HepG2 (cell line): ENCODE measurements around the gene EPN3. TPM values are rescaled to one million over a fixed set of nuclear protein-coding genes. Genes with fewer than 3 reads are reported as not detected.

ENCODE experiments used
- ATAC-seq: fragments of 200-7000 bp; cut with Tn5 transposase; 3 replicates; pipeline ENCODE4 v1.9.1; 2020; ENCODE audit warnings: mild to moderate bottlenecking, moderate library complexity
- BruUV-seq: library from RNA; stranded (reverse); fragments of 400-500 nt; replicated peaks from 2 replicates; lab custom pipeline; 2021; lab: Mats Ljungman, UMichigan
- CTCF ChIA-PET: fragments of 300-600 bp; formaldehyde crosslinking; extraction: SDS; loops from one replicate; lab custom pipeline; 2021; ENCODE audit warnings: low total read pairs, inconsistent platforms, low intra/inter-chr PET ratio; lab: Yijun Ruan, JAX
- POLR2A ChIA-PET: fragments of 350-600 bp; sonication (Branson Sonifier 250); formaldehyde crosslinking; loops from one replicate; lab custom pipeline; 2020; ENCODE audit warnings: antibody characterized with exemption, inconsistent platforms; lab: Yijun Ruan, JAX
- DNase-seq: peaks from one replicate; pipeline ENCODE4 v3.0.0-alpha.2; 2015; ENCODE audit warnings: low spot score
- FAIRE-seq: peaks from 3 replicates; lab custom pipeline; 2011; peaks lifted over from hg19 to GRCh38; lab: Jason Lieb, UNC
- H2AFZ ChIP-seq: one replicate; pipeline ENCODE4 v1.6.1; 2011; ENCODE audit warnings: low read length, inconsistent platforms
- H3K27ac ChIP-seq: fragments of 300-600 bp; 3 replicates; pipeline ENCODE4 v1.8.0; 2011; ENCODE audit warnings: mixed run types, mild to moderate bottlenecking, mixed read lengths, low read length, inconsistent platforms; ENCODE audit not compliant: insufficient read depth; ENCODE audit errors: extremely low read length
- H3K27me3 ChIP-seq, 2 experiments: fragments of 200-600 bp in 1 of 2; 2 replicates in 1 of 2; 3 replicates in 1 of 2; pipeline versions ENCODE4 v1.6.0 to v1.8.0; 2011; ENCODE audit warnings: low read length in 2 of 2, mild to moderate bottlenecking in 2 of 2, moderate library complexity in 2 of 2, inconsistent platforms in 1 of 2; ENCODE audit not compliant: insufficient read depth in 2 of 2, control insufficient read depth in 1 of 2
- H3K36me3 ChIP-seq, 2 experiments: fragments of 200-600 bp in 1 of 2; replicated peaks in 1 of 2; 2 replicates in 1 of 2; 3 replicates in 1 of 2; pipeline versions ENCODE4 v1.5.1 to v1.8.0; 2011; ENCODE audit warnings: low read length in 2 of 2, inconsistent platforms in 1 of 2; ENCODE audit not compliant: insufficient read depth in 2 of 2, control insufficient read depth in 1 of 2
- H3K4me1 ChIP-seq: 2 replicates; pipeline ENCODE4 v1.5.1; 2012; ENCODE audit warnings: low read length, inconsistent platforms; ENCODE audit not compliant: insufficient read depth
- H3K4me2 ChIP-seq: 2 replicates; pipeline ENCODE4 v1.6.0; 2011; ENCODE audit warnings: low read depth, low read length, inconsistent platforms
- H3K4me3 ChIP-seq, 3 experiments: fragments of 200-600 bp in 1 of 3; sonication (generic), shearing (Covaris generic) in 1 of 3; replicated peaks in 1 of 3; 2 replicates each; pipeline ENCODE4 v1.5.1; 2011 to 2016; ENCODE audit warnings: low read length in 3 of 3, inconsistent platforms in 2 of 3, low read depth in 2 of 3, mild to moderate bottlenecking in 2 of 3, control low read depth in 1 of 3, mixed read lengths in 1 of 3; ENCODE audit not compliant: insufficient read depth in 1 of 3
- H3K79me2 ChIP-seq: one replicate; pipeline ENCODE4 v1.6.1; 2011; ENCODE audit warnings: low read length, inconsistent platforms; ENCODE audit not compliant: insufficient read depth
- H3K9ac ChIP-seq: 2 replicates; pipeline ENCODE4 v1.6.0; 2011; ENCODE audit warnings: mild to moderate bottlenecking, low read depth, low read length, inconsistent platforms; ENCODE audit not compliant: insufficient read depth
- H3K9me3 ChIP-seq: 2 replicates; pipeline ENCODE4 v1.5.1; 2012; ENCODE audit warnings: mild to moderate bottlenecking, low read length
- H4K20me1 ChIP-seq: 2 replicates; pipeline ENCODE4 v1.6.0; 2011; ENCODE audit warnings: inconsistent platforms, mild to moderate bottlenecking, low read length, moderate library complexity; ENCODE audit not compliant: insufficient read depth
- ATF5 ChIP-seq: sonication (generic); formaldehyde crosslinking; IDR thresholded peaks from 2 replicates; pipeline ENCODE4 v1.4.0; 2020; ENCODE audit warnings: mild to moderate bottlenecking, low read depth, missing genetic modification reagents
- CC2D1A ChIP-seq: sonication (generic); formaldehyde crosslinking; IDR thresholded peaks from 2 replicates; pipeline ENCODE4 v1.8.1; 2023; ENCODE audit warnings: mild to moderate bottlenecking, missing genetic modification reagents
- EHMT2 ChIP-seq: fragments of 200-600 bp; sonication (generic); IDR thresholded peaks from 2 replicates; pipeline ENCODE4 v1.7.0; 2017; ENCODE audit warnings: antibody characterized with exemption, low read depth, low read length, borderline replicate concordance
- FOXA1 ChIP-seq, 2 experiments: fragments of 450-650 bp in 1 of 2; sonication (generic) in 1 of 2; formaldehyde crosslinking in 1 of 2; IDR thresholded peaks; 2 replicates each; pipeline versions ENCODE4 v1.4.0 to v1.6.1; 2016 to 2020; ENCODE audit warnings: missing genetic modification reagents in 1 of 2
- MIER2 ChIP-seq: IDR thresholded peaks from 2 replicates; pipeline ENCODE4 v1.6.1; 2016; ENCODE audit warnings: missing biosample characterization, missing genetic modification reagents
- NFATC3 ChIP-seq: sonication (generic); formaldehyde crosslinking; IDR thresholded peaks from 2 replicates; pipeline ENCODE4 v1.5.1; 2020; ENCODE audit warnings: mild to moderate bottlenecking, missing genetic modification reagents
- RBAK ChIP-seq: sonication (generic); formaldehyde crosslinking; IDR thresholded peaks from 2 replicates; pipeline ENCODE4 v1.5.1; 2020; ENCODE audit warnings: mild to moderate bottlenecking, missing genetic modification reagents
- REL ChIP-seq: sonication (generic); formaldehyde crosslinking; conservative IDR thresholded peaks from 2 replicates; pipeline ENCODE4 v1.8.0; 2022; ENCODE audit warnings: mild to moderate bottlenecking, missing genetic modification reagents, moderate library complexity
- SMYD3 ChIP-seq: sonication (generic); formaldehyde crosslinking; IDR thresholded peaks from 2 replicates; pipeline ENCODE4 v1.8.1; 2023; ENCODE audit warnings: mild to moderate bottlenecking, missing genetic modification reagents
- SUZ12 ChIP-seq: fragments of 150-350 bp; IDR thresholded peaks from 2 replicates; pipeline ENCODE4 v1.6.1; 2014; ENCODE audit warnings: low read depth, low read length
- TEF ChIP-seq: sonication (generic); formaldehyde crosslinking; IDR thresholded peaks from 2 replicates; pipeline ENCODE4 v1.5.0; 2020; ENCODE audit warnings: missing genetic modification reagents
- TFDP1 ChIP-seq: IDR thresholded peaks from 2 replicates; pipeline ENCODE4 v1.6.1; 2016; ENCODE audit warnings: missing compliant biosample characterization, missing genetic modification reagents, borderline replicate concordance
- TFE3 ChIP-seq: IDR thresholded peaks from 2 replicates; pipeline ENCODE4 v1.6.1; 2016
- XRCC5 ChIP-seq: fragments of 200-400 bp; formaldehyde crosslinking; optimal IDR thresholded peaks from 2 replicates; pipeline ENCODE3; 2017; ENCODE audit warnings: mild to moderate bottlenecking, low read length
- ZNF276 ChIP-seq: sonication (generic); formaldehyde crosslinking; IDR thresholded peaks from 2 replicates; pipeline ENCODE4 v1.4.0; 2020; ENCODE audit warnings: mild to moderate bottlenecking, low read depth, missing genetic modification reagents
- ZNF343 ChIP-seq: sonication (generic); formaldehyde crosslinking; IDR thresholded peaks from 2 replicates; pipeline ENCODE4 v1.4.0; 2020; ENCODE audit warnings: mild to moderate bottlenecking, missing genetic modification reagents
- ZNF775 ChIP-seq: sonication (generic); formaldehyde crosslinking; IDR thresholded peaks from 2 replicates; pipeline ENCODE4 v1.4.0; 2020; ENCODE audit warnings: missing genetic modification reagents, mild to moderate bottlenecking, moderate library complexity, borderline replicate concordance
- ZSCAN31 ChIP-seq: sonication (generic); formaldehyde crosslinking; IDR thresholded peaks from 2 replicates; pipeline ENCODE4 v1.5.0; 2020; ENCODE audit warnings: low read depth, mild to moderate bottlenecking, missing genetic modification reagents
- whole genome bisulfite sequencing: methylation state at CpG from one replicate; pipeline ENCODE4 v1.1.6; 2017; ENCODE audit warnings: low lambda C conversion rate; 5-methylcytosine and 5-hydroxymethylcytosine counted together
- in situ Hi-C: cut with HindIII; loops from 2 replicates; pipeline ENCODE4 v1.10.0; 2017; ENCODE audit warnings: low pct_unique_long_range_greater_than_20kb; ENCODE audit not compliant: extremely low pct_ligation_motif_present
- intact Hi-C: fragments of 100-400 bp; cut with micrococcal nuclease; formaldehyde crosslinking; loops from one replicate; pipeline ENCODE4 v1.10.0; 2022; ENCODE audit not compliant: unreplicated experiment
- polyA plus RNA-seq, 8 experiments: library from polyadenylated mRNA; depleted of rRNA in 3 of 8; stranded (reverse) in 7 of 8; unstranded in 1 of 8; fragments of >200 nt; fragmentation: Illumina TruSeq in 4 of 8; extraction: Trizol in 4 of 8; gene quantifications; 2 replicates each; pipeline versions ENCODE4 v1.2.1 to v1.2.3, GENCODE V29; 2011 to 2016; ENCODE audit warnings: low read depth in 4 of 8, missing spikeins in 1 of 8, mixed read lengths in 1 of 8; ENCODE audit not compliant: insufficient read depth in 1 of 8
- total RNA-seq, 5 experiments: library from RNA; depleted of rRNA; stranded (reverse); fragments of >200 nt; fragmentation: Illumina TruSeq; extraction: Trizol; gene quantifications; 2 replicates each; pipeline ENCODE4 v1.2.3, GENCODE V29; 2016; ENCODE audit warnings: low read depth in 1 of 5

The EPN3 gene
- total and polyA plus RNA-seq, 2 of the 13 experiments (the other 11 are each of a cell fraction or from before 2014, with no cell fraction given): 0.11 to 0.95 TPM

- in situ Hi-C loops (no loop called here), intact Hi-C loops (no loop called here)
- WGBS: 16% methylated on average over 13 of the region's 20 CpGs
- H3K27me3 ChIP-seq: no peaks in the 10 kb centered on the region; a peak in 1 of 5 replicates
- BruUV-seq: no TSS peak
- H3K79me2 ChIP-seq: no peaks in the 10 kb centered on the region
- H3K4me2 ChIP-seq: peak overlapping the region; percentile 97
- H3K36me3 ChIP-seq: no peaks in the 10 kb centered on the region
- peak overlapping the region; percentile 28 to 73 (median 56); a peak in 5 of 6 replicates for H3K4me3 ChIP-seq
- DNase-seq (peak; percentile 76), FAIRE-seq (peak; percentile 96), ATAC-seq (peak; percentile 29)
- H2AFZ ChIP-seq: no peak overlapping the region
- ChIA-PET CTCF (no interaction called here), POLR2A (interaction anchor here (0.6 to 1.9 kb wide), 14 partner anchors 8 to 328 kb away, joined by 3 to 6 read pairs (median 4); partner anchors contain the start of gene CACNA1G)
- H3K27ac ChIP-seq: peak overlapping the region; percentile 56
- peak overlapping the region; percentile 49 for H3K9ac ChIP-seq
- H4K20me1 ChIP-seq: no peaks in the 10 kb centered on the region
- peaks cover 74% of the 10 kb centered on the region for H3K4me1 ChIP-seq
- no peaks in the 10 kb centered on the region for H3K9me3 ChIP-seq
- TF ChIP-seq ATF5 (CRISPR knock-in tag) (peak; percentile 49; the same call in 1 of the 2 replicates), ZNF276 (CRISPR knock-in tag) (no peak), EHMT2 (no peak), XRCC5 (peak; percentile 14), SMYD3 (CRISPR knock-in tag) (no peak), ZNF775 (CRISPR knock-in tag) (no peak), RBAK (CRISPR knock-in tag) (no peak), CC2D1A (no peak), FOXA1 (IDR thresholded peaks at IDR 0.05) (no peak), FOXA1 (CRISPR knock-in tag; IDR thresholded peaks at IDR 0.05) (no peak), SUZ12 (no peak), REL (CRISPR knock-in tag) (no peak), TFE3 (CRISPR knock-in tag) (0 out of 2 replicates have a peak, but pooled peaks have one; percentile 12), NFATC3 (CRISPR knock-in tag) (no peak), ZNF343 (CRISPR knock-in tag) (no peak), MIER2 (no peak), TFDP1 (CRISPR knock-in tag) (peak; percentile 59; the same call in 1 of the 2 replicates), ZSCAN31 (CRISPR knock-in tag) (peak; percentile 74; the same call in 1 of the 2 replicates), TEF (no peak)
Measured at GRCh38 chr17:50538549-50539410, 6.2 kb downstream of the EPN3 start.
